VCaP (cell line): ENCODE results near the gene TGFBR3.

Experiments used
- H3K27ac ChIP-seq: fragments of 450-650 bp; 2 replicates; pipeline ENCODE4 v1.5.1; 2017
- TF ChIP-seq, protein P1 (sequence below): fragments of 450-650 bp; conservative IDR thresholded peaks from 2 replicates; pipeline ENCODE4 v1.5.1; 2017; ENCODE audit warnings: mild to moderate bottlenecking, moderate library complexity

Gene TGFBR3

DNA sequence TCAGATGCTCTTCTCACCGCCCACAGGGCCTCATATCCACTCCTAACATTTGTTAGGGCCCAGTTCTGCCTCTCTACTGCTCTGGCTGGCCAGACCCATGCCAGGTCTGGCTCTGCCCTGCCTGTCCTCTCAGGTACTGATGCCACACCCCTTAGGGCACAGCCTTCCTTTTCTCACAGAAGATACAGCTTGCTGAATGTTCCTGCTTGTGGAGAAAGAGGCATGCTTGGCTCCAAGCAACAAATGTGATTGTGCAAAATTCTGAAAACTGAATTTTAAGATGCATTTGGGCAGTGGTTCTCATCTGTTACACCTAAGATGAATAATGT, 178.1 kb downstream of the TGFBR3 start:
- TF ChIP-seq, protein P1, sequence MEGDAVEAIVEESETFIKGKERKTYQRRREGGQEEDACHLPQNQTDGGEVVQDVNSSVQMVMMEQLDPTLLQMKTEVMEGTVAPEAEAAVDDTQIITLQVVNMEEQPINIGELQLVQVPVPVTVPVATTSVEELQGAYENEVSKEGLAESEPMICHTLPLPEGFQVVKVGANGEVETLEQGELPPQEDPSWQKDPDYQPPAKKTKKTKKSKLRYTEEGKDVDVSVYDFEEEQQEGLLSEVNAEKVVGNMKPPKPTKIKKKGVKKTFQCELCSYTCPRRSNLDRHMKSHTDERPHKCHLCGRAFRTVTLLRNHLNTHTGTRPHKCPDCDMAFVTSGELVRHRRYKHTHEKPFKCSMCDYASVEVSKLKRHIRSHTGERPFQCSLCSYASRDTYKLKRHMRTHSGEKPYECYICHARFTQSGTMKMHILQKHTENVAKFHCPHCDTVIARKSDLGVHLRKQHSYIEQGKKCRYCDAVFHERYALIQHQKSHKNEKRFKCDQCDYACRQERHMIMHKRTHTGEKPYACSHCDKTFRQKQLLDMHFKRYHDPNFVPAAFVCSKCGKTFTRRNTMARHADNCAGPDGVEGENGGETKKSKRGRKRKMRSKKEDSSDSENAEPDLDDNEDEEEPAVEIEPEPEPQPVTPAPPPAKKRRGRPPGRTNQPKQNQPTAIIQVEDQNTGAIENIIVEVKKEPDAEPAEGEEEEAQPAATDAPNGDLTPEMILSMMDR = no peak
- no peak overlapping the region for H3K27ac ChIP-seq

DNA sequence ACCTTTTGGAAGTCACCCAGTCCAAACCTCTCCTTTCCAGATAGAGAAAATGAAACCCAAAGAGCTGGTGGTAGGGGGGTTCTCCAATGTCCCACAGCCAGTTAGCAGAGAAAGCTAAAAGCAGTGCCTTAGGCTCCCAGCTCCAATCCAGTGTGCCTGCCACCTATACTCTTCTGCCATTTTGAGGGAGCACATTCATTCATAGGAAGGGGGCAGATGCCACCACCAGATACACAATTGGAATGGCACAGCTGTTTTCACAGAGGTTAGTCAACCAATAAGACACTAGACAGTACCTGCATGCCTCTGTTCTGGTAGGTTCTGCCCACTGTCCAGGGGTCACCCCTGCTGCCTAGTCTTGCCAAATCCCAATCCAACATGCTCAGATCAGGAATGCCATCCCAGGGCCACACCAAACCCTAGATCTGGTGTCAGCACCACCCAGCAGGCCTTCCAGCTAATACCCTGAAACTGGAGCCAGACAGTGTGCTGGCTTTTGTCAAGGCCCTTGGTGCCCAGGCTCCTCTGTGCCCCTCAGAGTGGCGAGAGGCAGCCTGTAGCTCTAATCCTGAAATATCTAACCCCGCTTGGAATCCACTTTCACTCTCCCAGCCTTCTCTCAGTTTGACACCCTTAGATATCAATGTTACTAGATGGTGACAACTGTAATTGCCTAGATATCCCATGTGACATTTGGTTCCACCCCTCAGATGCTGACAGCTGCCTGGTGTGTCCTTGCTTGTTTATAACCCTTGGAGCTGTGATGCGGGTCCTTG, 178.6 kb downstream of the TGFBR3 start:
- TF ChIP-seq, protein P1 = no peak

DNA sequence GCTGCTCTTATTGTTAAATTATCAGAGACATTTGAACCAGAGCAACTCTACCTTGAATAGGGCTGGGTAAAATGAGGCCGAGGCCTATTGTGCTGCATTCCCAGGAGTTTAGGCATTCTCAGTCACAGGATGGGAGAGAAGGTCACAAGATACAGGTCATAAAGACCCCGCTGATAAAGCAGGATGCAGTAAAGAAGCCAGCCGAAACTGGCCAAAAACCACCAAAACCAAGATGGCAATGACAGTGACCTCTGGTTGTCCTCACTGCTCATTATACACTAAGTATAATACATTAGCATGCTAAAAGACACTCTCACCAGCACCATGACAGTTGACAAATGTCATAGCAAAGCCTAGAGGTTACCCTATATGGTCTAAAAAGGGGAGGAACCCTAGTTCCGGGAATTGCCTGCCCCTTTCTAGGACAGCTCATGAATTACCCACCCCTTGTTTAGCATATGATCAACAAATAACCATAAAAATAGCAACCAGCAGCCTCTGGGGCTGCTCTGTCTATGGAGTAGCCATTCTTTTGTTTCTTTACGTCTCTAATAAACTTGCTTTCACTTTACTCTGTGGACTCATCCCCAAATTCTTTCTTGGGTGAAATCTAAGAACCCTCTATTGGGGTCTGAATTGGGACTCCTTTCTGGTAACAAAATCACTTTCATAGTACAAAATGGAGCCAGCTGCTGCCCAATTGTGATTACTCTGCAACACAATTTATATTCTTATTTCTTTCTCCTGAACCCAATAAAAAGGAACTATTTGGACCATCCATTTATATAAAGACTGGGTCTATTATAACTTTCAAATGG, 179.6 kb downstream of the TGFBR3 start:
- TF ChIP-seq, protein P1 = no peak
- no peak overlapping the region for H3K27ac ChIP-seq

More for the DNA sequence above, 178.6 kb downstream of the TGFBR3 start:
- H3K27ac ChIP-seq = no peak overlapping the region

DNA sequence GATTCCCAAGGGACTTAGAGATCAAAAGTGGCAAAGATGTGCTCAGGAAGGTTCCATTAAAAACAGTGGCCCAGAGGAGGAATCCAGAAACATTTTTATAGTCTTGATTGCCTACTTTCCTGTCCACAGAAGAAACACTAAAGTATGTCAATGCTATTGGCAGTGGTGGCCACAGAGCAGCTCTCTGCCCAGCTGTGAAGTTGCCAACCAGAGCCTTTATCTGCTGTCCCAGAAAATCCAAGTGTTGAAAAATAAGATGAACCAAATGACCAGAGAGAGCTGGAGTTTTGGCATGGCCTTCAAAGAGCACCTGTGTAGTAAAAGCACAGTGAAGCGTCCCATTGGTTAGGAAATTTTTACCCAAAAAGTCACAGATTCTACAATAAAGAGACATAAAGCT, 181.2 kb downstream of the TGFBR3 start:
- H3K27ac ChIP-seq = no peak overlapping the region
- TF ChIP-seq, protein P1 = no peak

DNA sequence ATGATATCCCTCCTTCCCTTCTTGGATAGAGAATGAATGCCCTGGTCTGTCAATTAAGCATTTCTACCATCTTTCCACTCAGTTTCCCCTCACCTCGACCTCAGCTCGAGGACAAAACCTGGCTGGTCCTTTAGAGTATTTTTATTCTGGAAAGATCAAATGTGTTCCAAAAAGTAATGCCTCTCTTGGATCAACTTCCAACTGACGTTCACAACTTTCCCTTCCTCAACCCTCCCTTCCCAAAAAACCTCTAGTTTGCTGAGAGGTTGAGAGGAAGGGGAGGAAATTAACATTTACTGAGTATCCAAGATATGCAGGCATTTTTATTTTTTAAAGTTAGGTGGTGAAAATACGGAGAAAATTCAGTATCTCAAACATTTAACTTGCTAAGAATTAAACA, 182.9 kb downstream of the TGFBR3 start:
- TF ChIP-seq, protein P1 = no peak

DNA sequence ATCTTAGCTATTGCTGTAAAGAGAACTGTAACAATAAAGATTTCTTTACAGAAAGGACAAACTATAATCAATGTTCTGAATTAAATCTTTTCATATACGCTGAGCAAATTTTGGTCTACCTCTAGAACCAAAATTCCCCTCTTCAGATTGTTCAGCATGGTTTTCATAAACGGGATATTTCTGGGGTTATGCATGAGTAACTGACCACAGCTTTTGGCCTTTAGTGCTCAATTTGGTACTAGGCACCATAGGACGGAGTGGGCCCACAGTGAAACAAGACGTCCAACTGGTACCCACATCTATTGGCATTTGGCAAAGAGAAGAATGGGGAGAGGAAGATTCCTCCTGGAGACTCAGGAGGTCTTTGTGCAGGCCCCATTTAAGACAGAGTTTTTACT, 184.5 kb downstream of the TGFBR3 start:
- H3K27ac ChIP-seq = no peak overlapping the region

More for the DNA sequence above, 182.9 kb downstream of the TGFBR3 start:
- no peak overlapping the region for H3K27ac ChIP-seq

More for the DNA sequence above, 184.5 kb downstream of the TGFBR3 start:
- TF ChIP-seq, protein P1 = no peak
